GM18868 (cell line): ENCODE data around the gene ERGIC1.

ENCODE experiments used
- ATAC-seq: cut with Tn5 transposase; IDR thresholded peaks from one replicate; pipeline ENCODE4 v1.9.1; 2021; ENCODE audit warnings: mild to moderate bottlenecking, moderate library complexity; ENCODE audit not compliant: unreplicated experiment

ERGIC1 gene

DNA sequence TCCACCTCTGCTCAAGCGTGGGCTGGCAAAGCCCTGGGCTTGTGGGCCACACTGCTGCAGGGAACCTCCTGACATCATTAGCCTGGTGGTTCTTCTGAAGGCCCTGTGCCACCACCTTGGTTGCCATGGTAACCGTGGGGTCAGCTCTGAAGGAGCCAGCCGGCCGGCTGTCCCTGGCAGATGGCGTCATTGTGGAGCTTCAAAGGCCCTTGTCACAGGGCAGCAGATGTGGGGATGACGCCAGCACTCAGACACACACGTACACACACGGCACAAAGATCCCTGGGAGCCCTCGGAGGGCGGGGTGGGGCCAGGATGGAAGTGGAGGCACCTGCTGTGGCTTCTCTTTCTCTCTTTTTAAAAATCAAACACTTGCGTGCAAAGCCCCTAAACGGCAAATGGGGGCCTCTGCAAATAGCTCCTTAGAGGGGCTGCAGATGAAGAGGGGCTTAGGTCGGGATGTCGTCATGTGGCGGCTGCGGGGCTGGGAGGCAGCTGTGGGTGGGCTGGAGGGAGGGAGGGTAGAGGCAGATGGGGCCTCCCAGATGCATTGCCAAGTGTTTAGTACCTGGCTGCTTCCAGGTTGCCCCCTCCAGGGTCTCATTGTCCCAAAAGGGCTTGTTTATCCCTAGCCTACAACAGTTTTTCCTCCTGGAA lies 105.7 kb downstream of the ERGIC1 start:
- no peak for ATAC-seq

DNA sequence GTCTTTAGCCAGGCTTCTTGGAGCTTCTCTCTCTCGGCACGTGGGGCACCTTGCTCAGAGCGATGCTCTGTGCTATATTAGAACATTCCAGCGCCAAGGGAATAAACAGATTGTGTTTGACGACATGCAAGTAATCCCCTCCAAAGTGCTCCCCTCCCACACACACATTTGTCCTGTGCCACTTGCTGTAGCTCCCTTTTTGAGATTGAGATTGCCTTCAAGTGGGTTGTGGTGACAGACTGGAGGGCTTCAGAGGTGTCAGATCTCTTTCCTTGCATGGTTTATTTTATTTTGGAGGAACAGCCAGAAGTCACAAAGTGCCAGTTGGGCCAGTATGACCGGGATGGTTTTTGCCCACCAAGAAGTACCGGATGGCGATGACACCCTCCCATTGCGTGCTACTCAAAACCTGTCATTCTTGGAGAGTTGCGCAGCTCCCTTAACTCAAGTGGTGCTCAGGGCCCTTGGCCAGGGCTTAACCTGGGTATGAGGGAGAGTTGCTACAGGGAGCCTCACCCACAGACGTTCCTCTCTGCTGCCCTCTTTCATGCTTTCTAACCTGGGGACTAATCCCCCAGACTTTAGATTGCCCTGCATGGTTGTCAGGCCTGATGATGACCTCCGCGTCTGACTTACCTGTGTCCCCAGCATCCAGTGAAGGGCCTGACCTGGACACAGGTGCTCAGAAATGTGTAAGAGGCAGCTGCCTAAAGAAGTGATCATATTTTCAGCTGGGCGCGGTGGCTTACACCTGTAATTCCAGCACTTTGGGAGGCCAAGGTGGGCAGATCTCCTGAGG lies 106.4 kb downstream of the ERGIC1 start:
- ATAC-seq = no peak

DNA sequence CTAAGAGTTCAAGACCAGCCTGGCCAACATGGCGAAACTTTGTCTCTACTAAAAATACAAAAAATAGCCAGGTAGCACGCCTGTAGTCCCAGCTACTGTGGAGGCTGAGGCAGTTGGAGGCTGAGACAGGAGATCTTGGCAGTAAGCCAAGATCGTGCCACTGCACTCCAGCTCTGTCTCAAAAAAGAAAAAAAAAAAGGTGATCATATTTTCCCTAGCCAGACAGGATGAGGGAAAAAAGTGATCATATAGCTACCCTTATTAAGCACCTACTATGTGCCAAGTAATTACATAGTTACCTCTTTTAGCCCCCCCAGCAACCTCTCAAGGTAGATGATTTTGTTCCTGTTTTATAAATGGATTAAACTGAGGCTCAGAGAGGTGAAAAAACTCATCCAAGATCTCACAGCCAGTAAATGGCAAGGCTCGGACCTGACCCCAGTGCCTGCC lies 107.0 kb downstream of the ERGIC1 start:
- ATAC-seq = no peak

DNA sequence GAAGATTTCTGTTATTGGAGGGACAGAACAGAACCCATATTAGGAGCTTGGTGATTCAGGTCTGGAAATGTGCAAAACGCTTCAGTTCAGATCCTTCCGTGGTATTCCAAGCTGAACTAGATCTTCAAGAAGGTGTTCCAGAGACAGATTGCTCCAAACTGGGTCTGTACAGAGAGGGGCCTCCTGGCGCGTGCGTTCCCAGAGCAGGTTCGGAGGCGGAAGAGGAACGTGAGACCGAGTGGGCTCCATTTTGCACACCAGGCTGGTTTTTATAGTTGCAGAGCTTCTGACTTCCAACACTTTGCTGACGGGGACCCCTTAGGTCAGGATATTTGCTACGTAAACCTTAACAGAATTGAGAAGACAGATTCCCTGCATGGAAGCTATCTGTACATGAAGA lies 108.5 kb downstream of the ERGIC1 start:
- no peak for ATAC-seq

DNA sequence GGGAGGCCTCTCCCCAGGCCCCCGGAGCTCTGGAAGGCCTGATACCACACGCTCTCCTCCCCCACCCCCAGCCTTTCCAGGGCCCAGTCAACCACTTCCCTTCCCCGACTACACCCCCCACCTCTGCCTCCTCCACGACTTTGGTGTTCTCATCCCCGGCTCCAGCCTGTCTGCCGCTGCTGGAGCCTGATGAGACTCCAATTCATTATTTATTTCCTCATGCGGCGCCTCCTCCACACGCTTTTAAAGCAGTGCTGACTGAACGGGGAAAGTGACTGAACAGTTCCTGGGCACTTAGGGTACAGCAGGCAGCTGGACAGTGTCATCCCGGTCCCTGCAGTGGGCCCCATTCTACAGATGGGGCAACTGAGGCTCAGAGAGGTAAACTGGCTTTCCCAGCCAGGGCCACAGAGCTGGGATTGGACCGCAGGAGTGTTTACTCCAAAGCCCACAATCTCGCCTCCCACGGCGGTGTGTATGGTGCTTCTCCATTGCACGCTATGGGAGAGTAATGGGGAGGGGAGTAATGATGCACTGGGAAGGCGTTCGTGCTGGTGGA lies 109.3 kb downstream of the ERGIC1 start:
- ATAC-seq = no peak

DNA sequence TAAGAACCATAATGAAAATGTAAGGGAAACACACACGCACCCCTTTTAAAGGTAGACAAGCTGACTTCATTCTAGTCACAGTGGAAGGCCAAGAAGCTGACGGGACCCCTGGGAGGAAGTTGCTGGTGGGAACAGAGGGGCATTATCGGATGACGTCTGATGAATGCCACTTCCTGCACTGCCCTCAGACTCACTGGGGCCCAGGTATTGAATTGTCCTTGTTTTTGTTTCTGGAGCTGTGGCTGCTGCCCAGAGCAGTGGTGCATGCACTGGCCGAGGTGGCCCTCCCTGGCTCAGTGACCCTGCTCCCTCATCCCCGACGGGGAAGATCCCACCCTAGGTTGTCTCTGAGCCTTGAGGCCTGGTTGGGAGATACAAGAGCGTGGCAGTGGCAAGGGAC lies 109.9 kb downstream of the ERGIC1 start:
- no peak for ATAC-seq

DNA sequence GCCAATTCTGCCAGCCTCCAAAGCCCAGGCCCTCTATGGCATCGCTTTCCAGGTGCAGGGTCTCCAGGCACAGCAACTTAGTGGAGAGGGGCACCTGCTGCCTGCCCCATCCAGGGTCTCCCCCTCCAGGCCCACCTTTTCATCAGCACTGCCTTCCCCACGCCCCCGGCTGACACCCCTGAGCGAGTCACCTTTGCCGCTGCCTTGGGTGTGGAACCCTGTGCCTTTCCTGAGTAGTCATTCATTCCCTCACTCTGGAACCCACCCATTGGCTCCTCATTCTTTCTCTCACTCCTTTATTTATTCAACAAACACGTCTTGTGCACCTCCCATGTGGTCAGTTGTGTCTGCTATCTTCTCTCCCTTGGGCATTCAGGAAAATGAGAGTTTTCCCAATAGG lies 110.7 kb downstream of the ERGIC1 start:
- ATAC-seq = no peak

DNA sequence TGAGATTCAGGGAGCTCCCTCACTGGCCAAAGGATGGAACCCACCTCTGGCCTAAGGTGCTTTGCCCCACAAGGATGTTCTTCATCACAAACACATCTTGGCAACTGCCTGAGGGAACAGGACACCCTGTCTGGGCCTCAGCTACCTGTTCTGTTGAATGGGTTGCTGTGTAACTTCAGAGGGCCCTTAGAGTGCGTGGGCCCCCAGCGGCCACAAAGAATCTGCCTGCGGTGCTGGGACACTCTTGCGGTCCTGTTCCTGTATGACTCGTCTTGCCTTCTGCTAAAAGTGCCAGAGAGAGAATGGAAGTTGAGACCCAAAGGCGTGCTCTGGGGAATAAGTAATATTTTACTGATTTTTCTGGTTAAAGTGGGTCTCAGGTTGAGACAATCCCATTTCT lies 111.1 kb downstream of the ERGIC1 start:
- no peak for ATAC-seq

DNA sequence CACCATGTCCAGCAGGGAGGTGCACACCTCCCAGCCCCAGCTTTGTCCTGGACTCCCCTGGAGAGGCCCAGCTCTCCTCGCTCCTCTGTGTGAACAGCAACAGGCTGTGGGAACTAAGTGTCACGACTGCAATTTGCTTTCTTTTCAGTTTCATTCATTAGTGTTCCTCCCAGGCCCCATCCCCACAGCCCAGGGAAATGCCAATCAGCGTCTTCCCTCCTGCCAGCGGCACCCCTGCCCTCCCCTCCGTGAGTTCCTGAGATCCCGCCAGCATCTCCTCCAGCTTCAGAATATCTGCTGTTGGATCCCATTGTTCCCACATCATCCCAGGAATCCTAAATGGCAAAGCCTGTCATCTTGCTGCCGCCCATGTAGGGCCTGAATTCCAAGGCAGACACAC lies 112.1 kb downstream of the ERGIC1 start:
- no peak for ATAC-seq

DNA sequence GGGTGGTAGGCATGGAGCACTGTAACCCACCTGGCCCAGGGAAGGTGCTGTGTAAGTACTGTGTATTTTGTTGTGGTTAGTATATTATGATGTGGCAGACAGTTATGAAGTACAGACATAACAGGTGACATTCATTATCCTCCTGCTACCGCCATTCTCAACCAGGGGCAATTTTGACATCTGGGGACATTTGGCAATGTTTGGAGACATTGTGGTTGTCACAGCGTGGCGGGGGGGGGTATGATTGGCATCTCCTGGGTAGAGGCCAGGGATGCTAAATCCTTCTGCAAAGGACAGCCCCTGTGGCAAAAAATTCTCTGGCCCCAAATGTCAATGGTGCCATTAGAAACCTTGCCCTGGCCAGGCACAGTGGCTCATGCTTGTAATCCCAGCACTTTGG lies 115.4 kb downstream of the ERGIC1 start:
- ATAC-seq = no peak

DNA sequence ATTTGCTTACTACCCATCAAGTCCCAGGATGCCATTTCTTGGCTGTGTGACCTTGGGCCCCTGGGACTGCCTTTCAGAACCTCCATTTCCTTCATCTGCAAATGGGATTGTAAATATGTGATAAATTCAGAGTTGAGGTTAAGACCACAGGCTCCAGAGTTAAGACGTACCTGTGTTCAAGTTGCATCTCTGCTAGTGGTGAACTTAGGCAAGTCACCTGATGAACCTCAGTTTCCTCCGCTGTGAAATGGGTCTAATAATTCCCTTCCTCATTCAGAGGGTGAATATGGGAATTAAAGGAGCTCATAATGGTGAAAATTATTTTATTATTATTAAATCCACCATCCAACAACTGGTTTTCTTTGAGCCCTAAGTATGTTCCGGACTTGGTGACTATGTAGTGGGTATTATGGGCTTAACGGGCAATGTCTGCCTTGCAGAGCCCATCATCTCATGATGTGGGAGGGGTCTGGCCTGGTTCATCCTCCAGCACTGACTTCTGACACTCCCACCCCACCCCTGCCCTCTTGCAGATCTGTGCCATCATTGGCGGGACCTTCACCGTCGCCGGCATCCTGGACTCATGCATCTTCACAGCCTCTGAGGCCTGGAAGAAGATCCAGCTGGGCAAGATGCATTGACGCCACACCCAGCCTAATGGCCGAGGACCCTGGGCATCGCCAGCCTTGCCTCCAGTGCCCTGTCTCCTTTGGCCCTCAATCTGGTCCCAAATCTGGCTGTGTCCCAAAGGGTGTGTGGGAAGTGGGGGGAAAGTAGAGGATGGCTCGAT lies 116.3 kb downstream of the ERGIC1 start:
- no peak for ATAC-seq

DNA sequence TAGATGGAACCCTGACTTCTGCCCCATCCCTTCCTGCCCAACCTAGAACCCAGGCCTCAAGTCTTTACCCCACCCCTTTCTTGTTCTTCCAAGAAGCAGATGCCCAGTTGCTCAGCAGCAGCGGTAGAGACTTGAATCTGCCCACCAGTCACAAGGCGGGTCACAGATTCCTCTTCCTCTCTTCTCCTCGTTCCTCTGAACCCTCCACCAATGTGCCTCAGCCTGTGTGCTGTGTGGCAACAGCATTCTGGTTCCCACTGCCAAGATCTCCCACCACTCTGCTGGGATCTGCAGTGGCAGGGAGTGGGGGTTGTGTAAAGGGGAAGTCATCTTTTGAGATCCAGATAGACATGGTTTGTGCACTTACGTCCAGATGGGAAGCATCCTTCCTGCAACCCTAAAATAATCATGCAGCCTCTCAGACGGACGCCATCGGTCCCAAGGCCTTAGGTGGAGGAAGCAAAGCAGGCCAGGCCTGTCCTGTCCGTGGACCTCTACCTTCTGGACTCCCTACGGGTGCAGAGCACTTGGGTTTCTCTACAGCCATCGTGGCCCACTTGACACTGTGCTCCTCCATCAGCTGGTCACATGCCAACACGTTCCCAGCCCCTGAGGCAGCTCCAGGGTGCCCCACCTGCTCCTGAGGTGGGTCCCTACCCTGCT lies 117.5 kb downstream of the ERGIC1 start:
- ATAC-seq = no peak

DNA sequence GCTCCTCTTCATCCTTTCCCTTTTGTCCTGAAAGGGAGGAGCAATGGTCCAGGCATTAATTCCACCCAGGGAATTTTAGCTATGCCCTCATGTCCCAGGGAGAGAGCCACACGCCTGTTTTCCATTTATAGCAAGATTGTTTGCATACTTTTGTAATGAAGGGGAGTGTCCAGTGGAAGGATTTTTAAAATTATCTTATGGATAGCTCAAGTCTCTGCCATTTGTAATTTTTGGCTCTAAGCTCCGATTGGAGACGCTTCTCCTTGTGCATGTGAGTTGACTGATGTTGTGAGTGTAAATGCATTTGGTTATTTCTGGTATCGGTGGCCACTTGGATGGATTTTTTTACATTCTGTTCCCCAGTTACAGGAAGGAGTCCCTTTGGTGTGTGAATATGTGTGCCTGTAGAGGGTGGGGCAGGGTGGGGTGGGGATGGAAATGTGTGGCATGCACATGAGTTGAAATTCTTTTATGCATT lies 118.0 kb downstream of the ERGIC1 start:
- no peak for ATAC-seq

DNA sequence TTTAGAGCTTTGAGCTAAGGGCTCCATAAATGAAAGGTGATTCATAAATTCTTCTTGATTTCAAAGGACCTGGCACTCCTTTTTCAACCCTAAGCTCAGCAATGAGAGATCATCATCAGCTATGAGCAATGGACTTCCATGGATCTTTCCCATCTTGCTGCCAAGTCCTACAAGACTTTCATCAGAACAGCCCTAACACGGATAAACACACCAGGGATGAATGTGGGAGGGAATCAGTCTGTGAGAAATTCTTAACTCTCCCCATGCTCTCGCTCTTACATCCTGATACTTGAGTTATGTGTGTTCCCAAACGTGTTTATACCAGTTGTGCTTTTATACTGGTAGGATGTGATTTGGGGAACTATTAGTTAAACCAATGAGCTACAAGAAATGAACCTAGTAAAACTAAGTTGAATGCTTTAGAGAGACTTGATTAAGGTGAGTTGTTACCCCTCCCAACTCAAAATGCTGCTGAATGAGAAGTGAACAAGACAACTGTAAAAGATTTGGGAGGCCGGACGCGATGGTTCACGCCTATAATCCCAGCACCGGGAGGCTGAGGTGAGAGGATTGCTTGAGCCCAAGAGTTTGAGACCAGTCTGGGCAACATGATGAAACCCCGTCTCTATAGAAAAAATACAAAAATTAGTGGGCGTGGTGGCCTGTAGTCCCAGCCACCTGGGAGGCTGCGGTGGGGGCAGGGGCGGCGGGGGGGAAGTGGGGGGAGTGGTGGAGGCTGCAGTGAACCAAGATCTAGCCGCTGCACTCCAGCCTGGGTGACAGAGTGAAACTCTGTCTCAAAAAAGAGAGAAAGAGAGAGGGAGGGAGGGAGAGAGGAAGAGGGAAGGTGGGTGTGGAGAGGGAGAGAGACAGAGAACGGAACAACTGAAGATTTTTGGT lies 120.0 kb downstream of the ERGIC1 start:
- no peak for ATAC-seq

DNA sequence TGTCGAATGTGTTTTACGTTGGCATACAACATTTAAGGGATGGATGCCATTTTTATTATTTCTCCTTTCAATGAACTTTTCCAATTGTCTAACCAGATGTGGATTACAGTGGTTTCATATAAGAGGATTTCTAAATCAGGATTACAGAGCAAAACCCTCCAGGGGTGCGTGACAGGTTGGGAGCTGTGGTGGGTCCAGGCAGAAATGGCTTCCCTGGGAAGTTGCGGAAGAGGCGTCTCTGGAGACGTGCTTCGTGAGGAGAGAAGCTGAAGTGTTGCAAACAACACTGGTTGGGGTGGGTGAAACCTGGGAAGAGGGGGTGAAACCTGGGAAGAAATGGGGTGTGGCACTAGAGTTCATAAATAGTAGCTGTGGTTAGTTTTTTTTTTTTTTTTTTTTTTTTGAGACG lies 120.7 kb downstream of the ERGIC1 start:
- ATAC-seq = no peak

DNA sequence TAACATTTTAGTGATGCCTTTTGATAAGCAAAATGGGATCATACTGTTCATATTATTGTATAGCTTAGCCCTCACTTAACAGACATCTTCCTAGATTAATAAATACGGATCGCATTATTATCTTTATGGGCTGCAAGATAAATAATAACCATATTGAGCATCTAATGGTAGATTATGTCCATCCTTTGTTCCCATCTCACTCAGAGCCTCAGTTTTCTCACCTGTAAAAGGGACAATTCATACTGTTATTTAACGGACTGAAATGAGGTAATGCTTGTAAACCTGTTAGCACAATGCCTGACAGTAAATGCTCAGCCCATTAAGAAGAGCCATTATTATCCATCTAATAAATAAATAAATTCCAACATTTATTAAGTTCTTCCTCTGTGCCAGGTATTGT lies 122.2 kb downstream of the ERGIC1 start:
- no peak for ATAC-seq

DNA sequence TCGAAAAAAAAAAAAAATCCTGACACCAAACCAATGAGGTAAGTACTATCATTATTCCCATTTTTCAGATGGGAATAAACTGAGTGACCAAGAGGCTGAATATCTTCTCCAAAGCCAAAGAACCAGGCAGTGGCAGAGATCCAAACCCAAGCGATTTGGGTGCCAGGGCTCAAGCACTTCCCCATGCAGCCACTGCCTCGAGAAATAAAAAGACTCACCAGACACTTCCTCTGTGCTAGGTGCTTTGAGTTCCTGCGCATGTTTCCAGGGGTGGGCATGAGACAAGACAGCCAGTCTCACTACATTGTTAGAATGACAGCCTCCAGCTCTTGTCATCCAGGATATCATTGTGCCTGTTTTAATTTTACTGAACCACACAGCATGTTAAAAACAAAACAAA lies 122.9 kb downstream of the ERGIC1 start:
- no peak for ATAC-seq

DNA sequence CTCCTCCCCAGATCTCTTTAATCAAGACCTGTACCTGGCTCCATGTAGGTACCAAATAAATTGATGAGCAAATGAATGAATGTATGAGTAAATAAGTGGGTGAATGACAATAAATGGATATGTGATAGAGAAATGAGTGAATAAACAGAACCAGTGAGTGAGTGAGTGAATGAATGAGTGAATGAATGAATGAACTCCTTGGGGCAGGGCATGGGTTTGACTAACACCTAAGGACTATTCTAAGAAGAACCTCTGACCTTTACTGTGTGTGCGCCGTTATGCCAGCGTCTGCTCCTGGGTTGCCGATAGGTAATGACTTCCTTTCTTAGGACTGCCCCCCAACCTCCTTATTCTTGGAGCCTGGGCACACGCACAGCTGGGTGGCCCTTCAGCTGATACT lies 123.4 kb downstream of the ERGIC1 start:
- no peak for ATAC-seq

DNA sequence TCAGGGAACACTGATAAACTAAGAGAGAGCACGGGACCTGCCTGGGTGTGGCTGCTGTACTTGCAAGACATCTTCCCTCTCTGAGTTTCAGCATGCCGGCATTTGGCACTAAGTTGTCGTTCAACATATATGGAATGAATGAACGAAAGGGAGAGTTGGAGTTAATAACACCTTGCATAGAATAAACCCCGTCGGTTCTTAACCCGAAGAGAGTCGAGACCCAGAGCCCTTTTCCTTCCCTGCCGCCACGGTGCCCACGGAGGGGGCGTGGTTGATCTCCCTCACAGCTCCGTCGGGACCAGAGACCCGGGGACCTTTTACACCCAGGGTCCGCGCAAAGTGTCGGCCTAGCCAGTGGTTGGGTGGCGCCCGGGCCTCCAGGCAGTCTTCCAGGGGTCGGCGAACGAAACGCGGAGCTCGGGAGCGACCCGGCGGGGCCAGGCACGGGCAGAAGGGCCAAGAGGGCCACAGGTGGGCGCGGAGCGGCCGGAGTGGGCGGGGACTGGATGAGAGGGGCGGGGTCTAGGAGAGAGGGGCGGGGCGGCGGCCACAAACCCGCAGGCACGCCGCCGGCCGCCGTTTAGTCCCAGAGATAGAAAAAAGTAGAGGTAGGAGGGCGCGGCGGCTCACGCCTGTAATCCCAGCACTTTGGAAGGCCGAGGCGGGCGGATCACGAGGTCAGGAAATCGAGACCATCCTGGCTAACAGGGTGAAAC lies 124.4 kb downstream of the ERGIC1 start:
- peak; percentile 66 for ATAC-seq
